NK-92 (cell line): ENCODE results near the gene CDC42EP5.

Source experiments
- DNase-seq: peaks from one replicate; lab custom pipeline; 2025; ENCODE audit not compliant: unreplicated experiment; lab: John Stamatoyannopoulos, UW

The CDC42EP5 gene

DNA sequence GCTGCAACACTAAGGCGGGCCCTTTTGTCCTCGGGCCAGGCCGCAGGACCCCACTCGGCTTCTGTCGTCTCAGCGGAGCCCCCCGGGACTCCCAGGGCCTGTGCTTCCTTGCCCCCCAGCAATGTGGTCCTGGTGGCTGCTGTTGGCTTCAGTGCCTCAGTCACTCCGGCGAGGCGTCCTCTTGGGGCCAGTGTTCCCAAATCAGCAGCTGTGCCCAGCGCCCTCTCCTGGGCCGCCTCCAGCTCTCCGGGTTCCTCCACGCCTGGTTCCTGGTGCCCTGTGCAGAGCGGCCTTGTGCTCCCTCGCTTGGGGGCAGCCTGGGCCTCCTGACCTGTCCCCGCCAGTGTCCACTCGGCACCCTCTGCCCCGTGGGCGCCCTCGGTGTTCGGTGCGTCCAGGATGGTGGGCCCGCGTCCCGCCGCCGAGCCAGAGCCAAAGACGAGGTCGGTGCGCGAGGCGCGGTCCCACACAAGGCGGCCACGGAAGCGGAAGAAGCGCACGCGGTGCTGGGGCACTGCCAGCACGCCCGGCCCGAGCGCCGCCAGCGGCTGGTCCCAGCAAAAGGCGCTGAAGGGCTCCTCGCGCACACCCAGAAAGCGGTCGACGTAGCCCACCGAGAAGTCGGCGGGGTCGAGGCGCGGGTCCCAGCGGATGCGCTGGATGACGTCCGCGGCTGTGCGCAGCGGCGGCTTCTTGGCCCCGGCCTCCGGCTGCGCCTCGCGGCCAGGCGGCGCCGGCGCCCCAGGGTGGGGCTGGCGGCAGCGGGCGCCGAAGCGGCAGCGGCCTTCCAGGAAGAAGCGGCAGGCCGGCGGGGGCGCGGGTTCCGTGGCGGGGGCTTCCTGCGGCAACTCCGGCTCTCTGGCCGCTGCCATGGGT lies 10.2 kb downstream of the CDC42EP5 start:
- no peak for DNase-seq

DNA sequence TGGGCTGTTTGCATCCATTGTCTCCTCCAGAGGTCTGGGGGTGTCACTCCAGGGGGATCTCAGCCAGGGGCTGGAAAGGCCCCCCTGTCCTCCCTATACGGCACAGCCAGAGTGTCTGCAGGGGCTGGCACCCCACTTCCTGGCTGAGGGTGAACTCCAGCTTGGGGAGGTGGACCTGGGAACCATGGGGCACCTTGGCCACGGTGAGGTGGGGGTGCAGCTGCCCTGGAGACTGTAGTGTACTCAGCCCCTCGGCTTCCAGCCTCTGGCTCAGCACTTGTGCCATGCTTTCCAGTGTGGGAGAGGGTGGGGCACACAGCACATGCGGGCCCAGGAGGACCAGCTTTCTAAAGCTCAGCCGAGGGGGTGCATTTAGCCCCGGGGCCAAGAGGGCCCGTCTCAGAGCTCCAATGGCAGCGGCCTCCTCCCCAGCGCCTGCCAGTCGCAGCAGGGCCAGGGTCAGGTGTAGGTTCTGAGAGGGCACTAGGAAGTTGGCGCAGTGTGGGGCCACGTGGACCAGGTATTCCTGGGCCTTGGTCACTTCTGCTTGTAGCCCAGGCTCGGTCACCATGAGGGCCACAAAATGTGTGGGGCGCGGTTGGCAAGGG lies 10.9 kb downstream of the CDC42EP5 start:
- no peak for DNase-seq

DNA sequence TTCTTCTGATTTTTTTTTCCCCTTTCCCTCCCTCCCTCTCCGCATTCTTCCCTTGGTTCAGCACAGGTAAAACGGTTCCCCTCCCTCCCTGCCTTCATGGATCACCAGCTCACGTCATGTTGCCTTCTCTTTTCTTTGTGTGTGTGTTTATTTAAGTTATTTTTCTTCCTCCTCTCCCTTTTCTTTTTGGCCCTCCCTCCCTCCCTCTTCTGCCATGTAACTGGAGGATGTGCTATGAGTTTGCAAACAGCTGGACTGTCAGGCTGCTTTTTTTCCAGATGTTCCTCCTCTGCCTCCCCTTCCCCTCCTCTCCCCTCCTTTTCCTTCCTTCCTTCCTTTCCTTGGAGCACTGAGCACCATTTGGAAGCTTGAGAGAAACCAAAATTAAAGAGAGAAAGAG lies 11.5 kb downstream of the CDC42EP5 start:
- DNase-seq = no peak

DNA sequence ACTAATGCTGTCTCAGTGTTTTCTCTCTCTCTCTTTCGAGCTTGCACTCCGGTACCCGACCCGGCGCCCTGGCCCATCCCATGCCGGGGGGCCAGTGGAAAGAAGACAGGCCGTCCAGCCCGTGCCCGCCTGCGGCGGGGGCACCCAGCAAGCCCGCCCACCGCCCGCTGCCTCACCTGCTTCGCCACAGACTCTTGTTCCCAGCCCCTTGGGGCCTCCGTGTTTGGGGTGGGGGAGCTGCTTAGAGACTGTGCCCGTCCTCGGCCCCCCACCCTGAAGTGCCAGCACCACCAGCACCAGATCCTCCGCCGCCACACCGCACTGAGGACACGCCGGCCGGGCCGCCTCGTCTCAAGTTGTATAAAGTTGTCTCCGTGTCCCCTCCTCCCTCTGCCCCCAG lies 11.9 kb downstream of the CDC42EP5 start:
- DNase-seq = no peak

DNA sequence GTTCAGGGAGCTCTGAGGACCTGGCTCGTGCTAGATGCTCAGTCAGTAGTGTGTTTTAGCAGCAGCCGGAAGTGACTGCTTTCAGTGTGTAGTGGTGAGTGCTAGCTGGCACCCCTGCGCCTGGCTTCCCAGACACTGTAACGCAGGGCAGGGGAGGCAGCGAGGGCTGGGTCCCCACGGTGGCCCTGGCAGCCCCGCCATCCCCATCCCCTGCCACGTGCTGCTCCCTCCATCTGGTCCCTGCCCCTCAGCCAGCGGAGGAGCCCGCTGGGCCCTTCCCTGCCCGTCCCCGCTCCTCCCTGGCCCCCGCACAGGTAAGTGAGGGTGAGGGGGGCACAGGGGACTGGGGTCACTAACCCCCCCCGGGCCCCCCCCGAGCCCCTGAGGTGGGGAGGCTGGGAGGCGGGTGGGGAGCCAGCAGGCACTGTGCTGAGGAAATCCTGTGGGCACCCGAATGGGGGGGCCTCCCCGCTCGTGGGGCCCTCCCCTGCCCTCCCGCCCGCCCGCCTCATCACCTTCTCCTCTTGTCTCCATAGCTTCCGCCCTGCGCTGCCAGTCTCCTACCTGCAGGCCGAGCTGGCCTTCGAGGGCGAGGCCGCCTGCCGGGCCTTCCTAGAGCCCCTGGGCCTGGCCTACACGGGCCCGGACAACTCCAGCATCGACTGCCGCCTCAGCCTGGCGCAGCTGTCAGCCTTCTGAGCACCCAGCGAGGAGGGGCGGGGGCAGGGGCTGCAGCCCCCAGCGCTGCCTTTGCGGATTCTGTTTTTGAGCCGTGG lies 12.7 kb downstream of the CDC42EP5 start:
- DNase-seq = no peak

DNA sequence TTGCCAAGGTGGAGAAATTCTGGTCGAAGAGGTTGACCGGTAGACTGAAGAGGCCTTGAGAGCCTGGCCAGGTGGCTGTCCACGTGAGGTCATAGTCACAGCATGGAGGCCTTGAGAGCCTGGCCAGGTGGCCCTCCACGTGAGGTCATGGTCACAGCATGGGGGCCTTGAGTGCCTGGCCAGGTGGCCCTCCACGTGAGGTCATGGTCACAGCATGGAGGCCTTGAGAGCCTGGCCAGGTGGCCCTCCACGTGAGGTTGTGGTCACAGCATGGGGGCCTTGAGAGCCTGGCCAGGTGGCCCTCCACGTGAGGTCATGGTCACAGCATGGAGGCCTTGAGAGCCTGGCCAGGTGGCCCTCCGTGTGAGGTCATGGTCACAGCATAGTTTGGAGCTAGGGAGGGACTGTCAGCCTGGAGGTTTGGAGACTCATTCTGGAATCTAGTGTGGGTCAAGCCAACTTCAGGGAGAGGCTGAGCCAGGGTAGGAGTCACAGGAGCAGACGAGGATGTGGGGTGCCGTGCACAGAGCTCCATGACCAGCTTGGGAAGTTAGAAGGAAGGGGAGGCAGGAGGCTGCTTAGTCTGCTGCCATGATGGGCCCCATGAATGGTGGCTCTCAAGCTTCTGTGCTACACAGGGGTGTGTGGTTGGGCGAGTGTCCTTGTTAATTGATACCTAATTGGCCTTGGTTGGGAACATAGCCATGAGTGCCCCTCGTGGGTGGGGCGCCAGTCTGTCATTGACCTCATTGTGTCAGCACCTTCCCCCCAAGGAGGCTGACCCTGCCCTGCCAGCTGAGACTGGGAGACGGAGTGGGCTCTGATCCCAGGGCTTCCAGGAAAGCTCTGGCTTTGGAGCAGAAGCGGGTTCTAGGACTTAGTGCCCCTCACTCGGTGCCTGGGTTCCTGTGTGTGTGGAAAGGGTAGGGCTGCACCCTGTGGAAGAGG lies 13.5 kb downstream of the CDC42EP5 start:
- DNase-seq = no peak

DNA sequence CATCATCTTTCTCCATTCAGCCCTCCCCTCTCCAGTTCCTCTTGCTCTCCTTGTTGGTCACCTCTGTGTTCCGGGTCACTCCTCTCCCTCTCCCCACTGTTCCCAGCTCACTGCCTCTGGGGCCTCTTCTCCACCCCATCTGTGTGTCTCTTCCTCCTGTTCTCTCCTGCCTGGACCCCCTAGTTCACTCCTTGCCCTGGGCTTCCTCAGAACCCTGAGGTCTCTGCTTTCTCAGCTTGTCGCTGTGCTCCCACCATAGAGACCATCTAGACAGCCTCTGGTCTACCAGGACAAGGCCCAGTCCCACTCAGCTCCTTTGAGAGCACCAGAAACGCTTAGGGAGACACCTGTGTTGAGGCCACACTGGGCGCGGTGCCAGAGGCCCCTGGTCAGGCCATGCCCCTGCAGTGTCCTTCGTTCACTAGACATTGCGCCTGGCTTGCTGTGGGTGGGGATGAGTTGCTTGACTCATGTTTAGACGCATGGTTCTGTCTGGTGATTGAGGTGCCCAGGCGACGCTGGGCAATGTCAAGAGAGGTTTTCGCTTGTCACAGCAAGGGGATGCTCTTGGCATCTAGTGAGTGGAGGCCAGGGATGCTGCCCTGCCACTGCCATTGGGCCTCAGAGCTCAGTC lies 14.3 kb downstream of the CDC42EP5 start:
- DNase-seq = no peak

DNA sequence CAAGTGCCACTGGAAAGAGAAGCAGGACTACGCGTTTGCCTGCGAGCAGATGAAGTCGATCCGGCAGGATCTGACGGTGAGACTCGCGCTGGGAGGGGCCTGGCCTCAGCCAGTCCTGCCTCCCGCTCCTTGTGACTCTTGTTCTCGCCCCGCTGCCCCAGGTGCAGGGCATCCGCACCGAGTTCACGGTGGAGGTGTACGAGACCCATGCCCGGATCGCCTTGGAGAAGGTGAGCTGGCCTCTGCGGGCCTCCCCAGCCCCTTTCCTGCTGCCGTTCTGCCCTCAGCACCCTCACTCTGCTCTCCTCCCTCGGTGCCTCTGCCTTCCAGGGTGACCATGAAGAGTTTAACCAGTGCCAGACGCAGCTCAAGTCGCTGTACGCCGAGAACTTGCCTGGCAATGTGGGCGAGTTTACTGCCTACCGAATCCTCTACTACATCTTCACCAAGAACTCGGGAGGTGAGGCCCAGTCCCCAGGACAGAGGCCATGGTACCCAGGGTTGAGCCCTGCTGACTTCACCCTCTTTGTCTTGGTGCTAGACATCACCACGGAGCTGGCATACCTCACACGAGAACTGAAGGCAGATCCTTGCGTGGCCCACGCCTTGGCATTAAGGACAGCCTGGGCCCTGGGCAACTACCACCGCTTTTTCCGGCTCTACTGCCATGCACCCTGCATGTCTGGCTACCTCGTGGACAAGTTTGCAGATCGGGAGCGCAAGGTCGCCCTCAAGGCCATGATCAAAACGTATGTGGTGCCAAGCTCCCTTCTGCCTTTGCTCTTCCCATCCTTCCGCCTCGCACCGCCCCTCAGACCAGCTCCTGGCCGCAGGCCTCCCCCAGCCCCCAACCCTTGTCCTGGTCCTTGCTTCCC lies 15.1 kb downstream of the CDC42EP5 start:
- no peak for DNase-seq

DNA sequence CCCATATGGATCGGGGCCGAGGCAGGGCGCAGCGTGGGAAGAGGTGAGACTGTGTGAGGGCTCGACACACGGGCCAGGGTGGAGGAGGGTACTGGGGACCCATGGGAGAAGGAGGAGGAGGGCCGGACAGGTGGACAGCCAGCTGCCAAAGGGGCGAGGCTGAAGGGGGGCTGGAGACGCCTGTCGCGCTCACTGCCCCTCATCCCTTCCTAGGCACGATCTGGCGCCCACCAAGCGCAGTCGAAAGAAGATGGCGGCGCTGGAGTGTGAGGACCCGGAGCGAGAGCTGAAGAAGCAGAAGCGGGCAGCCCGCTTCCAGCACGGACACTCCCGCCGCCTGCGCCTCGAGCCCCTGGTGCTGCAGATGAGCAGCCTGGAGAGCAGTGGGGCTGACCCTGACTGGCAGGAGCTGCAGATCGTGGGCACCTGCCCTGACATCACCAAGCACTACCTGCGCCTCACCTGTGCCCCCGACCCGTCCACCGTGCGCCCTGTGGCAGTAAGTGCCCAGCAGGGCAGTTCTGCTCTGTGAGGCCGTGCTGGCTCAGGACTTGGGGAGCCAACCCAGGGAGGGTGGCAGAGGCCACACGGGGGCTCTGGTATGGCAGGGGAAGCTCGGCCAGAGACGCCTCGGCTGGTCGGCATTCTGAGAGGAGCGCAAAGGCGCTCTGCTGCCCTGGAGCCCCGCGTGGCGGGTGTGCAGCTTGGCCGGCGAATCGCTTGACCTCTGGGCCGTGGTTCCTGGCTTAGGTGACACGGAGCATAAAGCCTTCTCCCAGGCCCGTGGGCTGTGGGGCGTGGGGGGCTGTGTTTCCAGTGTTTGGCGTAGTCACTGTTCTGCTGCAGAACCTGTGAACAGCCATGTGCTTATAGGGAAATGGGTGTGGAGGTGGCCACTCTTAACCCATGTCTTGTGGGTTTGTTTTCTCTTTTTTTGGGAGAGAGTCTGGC lies 16.4 kb downstream of the CDC42EP5 start:
- DNase-seq = no peak

DNA sequence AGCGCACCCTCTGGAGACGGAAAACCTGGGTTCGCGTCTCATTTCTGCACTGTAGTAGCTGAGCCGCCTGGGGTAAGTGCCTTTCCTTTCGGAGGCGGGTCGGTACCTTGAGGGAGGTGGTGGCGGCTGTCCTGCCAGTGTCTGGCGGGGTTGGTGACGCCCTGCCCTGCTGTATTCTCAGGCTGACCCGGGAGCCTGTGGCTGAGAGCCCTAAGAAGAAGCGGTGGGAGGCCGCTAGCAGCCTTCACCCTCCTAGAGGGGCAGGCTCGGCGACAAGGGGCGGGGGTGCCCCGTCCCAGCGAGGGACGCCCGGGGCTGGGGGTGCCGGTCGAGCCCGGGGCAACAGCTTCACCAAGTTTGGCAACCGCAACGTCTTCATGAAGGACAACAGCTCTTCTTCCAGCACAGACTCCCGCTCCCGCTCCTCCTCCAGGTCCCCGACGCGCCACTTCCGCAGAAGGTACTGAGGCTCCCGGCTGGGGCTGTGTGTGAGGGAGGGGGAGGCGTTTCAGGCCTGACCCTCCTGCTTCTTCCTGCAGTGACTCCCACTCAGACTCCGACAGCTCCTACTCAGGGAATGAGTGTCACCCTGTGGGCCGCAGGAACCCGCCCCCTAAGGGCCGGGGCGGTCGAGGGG lies 17.2 kb downstream of the CDC42EP5 start:
- no peak for DNase-seq

DNA sequence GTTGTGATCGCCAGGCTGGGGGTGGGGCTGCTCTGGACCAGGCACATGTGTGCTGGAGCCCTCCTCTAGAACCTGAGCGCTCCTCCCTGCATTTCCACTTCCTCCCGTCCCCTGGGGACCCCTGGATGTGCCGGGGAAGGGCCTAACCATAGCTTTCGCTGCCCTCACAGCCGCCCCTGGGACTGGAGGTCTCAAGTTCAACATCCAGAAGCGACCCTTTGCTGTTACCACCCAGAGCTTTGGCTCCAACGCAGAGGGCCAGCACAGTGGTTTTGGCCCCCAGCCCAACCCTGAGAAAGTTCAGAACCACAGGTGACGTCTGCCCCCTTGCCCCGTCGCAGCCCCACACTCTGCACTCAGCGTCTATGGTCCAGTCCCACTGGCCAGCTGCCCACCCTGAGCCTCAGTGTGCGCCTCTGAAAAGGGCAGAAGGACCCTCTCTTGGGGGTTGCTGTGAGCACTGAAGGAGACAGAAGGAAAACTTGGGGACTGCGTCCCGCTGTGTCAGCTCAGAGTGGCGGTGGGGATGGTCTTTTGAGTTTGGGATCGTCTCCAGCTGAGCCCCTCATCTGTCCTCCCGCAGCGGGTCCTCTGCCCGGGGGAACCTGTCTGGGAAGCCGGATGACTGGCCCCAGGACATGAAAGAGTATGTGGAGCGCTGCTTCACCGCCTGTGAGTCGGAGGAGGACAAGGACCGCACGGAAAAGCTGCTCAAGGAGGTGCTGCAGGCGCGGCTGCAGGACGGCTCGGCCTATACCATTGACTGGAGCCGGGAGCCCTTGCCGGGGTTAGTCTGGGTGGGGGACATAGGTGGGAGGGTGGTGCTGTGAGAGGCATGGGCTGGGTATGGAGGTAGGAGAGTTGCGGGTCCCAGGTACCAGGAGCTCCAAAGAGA lies 18.1 kb downstream of the CDC42EP5 start:
- DNase-seq = no peak

DNA sequence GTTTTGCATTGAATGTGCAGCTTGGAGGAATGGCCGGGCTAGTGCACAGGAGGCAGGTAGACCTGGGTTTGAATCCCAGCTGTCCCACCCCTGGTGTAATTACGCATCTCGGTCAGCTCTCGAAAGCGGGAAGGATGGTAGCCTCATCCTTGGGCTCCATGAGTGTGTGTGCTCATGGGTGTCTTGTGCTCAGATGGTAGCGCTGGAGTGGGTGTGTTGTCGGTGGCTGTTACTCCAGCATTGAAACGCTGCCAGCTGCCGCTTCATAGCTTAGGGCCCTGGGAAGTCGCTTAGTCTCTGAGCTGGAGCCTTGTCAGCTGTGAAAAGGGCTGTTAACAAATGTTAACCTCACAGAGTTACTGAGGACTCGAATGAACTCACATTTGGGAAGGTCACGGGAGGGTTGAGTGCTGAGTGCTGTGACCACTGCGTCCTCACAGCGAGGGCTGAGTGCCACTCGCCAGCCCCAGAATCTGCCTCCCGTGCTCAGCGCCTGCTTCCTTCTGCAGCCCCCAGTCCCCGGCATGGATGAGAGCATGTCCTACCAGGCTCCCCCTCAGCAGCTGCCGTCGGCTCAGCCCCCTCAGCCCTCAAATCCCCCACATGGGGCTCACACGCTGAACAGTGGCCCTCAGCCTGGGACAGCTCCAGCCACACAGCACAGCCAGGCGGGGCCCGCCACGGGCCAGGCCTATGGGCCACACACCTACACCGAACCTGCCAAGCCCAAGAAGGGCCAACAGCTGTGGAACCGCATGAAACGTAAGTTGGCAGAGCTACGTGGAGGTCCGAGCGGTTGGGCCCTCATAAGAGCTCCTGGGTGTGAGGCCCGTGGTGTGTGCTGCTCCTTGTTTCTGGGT lies 18.9 kb downstream of the CDC42EP5 start:
- no peak for DNase-seq

DNA sequence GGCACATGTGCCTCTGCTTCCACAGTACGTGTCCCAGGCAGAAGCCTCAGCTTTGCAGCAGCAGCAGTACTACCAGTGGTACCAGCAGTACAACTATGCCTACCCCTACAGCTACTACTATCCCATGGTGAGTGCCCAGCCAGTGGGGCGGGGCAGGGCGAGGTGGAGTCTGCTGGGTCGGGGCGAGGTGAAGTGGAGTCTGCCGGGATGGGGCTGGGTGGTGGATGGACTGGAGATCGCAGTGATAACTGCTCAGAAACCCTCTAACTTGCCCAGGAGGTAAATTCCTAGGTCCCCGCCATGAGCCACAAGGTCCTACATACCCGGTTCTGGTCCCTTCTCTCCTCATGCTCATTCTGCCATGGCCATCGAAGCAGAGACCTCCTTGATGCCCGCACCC lies 20.5 kb downstream of the CDC42EP5 start:
- no peak for DNase-seq

DNA sequence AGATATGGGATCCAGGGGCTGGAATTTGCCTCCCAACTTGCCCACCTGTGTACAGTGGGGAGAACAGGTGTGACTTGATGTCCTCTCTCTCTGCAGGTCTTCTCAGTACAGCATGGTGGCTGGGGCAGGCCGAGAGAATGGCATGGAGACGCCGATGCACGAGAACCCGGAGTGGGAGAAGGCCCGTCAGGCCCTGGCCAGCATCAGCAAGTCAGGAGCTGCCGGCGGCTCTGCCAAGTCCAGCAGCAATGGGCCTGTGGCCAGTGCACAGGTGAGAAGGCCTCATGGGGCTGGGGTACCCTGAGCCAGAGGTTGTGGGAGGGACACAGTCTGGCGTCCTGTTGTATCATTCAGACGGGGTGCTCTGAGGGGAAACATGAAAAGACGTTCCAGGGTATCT lies 21.1 kb downstream of the CDC42EP5 start:
- DNase-seq = no peak

DNA sequence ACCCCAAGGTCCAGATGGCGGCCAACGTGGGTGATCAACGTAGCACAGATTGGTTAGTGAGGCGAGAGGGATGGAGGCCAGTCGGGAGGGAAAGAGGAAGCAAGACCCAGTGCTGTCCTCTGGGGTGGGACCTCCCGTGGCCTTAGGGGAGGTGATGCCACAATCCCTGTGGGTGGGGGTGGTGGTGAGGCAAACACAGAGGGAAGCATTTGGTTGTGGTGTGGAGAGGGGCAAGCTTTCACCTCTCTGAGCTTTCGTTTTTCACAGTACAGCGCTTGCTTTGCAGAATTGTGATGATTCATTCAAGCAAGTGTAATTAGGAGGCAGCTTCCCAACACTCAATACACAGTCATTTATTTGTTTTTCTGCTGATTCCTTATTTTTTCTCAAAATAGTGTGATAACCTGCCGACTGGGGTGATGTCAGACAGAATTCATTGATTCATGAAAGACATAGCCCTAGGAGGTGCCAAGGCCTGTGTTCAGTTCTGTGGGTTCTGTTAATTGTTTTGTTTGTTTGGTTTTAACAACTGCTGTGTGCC lies 21.7 kb downstream of the CDC42EP5 start:
- no peak for DNase-seq

DNA sequence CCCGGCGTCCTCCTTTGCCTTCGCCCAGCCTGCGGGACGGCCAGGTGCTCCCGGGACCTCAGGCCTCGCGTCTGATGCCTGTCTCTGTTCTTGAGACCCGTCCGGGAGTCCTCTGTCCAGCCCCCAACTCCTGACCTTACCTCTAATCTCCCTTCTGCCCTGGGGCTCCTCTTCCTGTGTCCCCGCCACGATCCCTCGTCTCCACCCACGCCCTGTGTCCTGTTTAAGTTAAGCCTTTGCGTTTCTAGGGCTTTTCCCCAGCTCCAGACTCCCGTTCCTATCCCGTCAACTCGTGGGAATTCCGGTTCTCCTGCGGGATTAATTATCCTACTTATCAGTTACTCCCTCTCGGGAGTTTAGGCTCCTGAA lies 23.4 kb downstream of the CDC42EP5 start:
- DNase-seq = no peak
